MG63 (cell line): ENCODE data around the gene NDUFAF8. TPM values are rescaled to one million over a fixed set of nuclear protein-coding genes. Genes with fewer than 3 reads are reported as not detected.

ENCODE experiments used
- DNase-seq: peaks from one replicate; pipeline ENCODE4 v3.0.0-alpha.2; 2020
- H3K27me3 ChIP-seq: fragments of 250-450 bp; sonication (Bioruptor Pico); 2 replicates; pipeline ENCODE4 v1.5.1; 2020; ENCODE audit warnings: mild to moderate bottlenecking, moderate library complexity
- H3K36me3 ChIP-seq: fragments of 250-450 bp; sonication (Bioruptor Pico); 2 replicates; pipeline ENCODE4 v1.5.1; 2020; ENCODE audit warnings: mild to moderate bottlenecking, moderate library complexity
- H3K4me3 ChIP-seq: fragments of 250-450 bp; sonication (Bioruptor Pico); 2 replicates; pipeline ENCODE4 v1.5.1; 2020; ENCODE audit warnings: mild to moderate bottlenecking, moderate library complexity
- H3K9me3 ChIP-seq: fragments of 250-450 bp; sonication (Bioruptor Pico); 2 replicates; pipeline ENCODE4 v1.5.1; 2020; ENCODE audit warnings: mild to moderate bottlenecking, moderate library complexity
- total RNA-seq: library from RNA; depleted of rRNA; stranded (reverse); fragments of >200 nt; shearing (Covaris generic); gene quantifications from 2 replicates; pipeline ENCODE4 v1.2.3, GENCODE V29; 2014; ENCODE audit warnings: low replicate concordance; rRNA removed

NDUFAF8 gene
- total RNA-seq, 1 experiment from 2014 or later = 63.1 TPM

DNA sequence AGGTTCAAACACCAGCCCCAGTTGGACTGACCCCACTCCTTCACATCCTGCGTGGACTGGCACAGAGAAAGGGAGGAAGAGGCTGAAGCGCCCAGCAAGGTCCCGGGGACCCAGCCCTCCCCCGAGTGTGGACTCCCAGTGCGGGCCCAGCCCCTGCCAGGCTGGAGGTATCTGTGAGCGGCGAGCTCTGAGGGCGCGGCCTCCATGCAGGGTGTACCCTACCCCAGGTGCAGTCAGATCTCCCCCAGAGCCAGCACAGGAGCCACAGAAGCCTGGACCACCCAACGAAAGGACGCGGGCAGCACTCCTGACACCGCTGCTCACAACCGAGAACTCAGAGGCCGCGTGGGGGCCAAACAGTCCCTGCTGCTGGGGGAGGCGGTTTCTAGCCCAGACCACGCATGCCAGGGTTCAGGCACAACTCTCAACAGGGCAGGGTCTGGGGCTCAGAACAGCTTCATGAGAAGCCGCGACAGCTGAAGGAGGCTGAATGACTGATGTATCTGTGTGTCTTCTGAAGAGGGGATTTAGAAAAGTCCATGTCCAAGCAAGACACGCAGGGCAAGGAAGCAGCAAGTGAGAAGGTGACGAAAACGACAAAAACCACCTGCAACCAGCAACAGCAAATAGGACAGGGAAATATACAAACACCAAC, 47.5 kb downstream of the NDUFAF8 start:
- Histone ChIP-seq H3K9me3 (no peaks in the 10 kb centered on the region), H3K27me3 (no peaks in the 10 kb centered on the region), H3K36me3 (peaks cover 38% of the 10 kb centered on the region), H3K4me3 (no peak overlapping the region)
- no peak for DNase-seq

DNA sequence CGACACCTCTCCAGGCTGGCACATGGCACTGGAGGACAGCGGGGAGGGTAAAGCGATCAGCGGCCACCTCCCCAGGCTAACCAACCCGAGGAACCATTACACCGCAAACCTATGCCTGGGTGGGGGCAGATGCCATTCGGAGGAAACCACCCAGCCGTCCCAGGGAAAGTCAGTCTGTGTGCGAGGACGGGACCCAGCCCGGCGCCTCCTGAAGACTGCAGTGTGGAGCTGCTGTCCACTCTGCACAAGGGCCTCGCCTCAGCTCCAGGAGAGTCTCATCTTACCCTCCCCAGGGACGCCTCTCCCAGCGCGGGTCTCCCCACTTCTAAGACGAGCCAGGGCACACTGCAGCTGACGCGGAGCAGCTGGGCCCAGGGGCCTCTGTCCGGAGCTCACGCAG, 48.0 kb downstream of the NDUFAF8 start:
- Histone ChIP-seq H3K4me3 (no peak overlapping the region), H3K27me3 (no peaks in the 10 kb centered on the region), H3K9me3 (no peaks in the 10 kb centered on the region), H3K36me3 (peaks cover 36% of the 10 kb centered on the region)
- no peak for DNase-seq

DNA sequence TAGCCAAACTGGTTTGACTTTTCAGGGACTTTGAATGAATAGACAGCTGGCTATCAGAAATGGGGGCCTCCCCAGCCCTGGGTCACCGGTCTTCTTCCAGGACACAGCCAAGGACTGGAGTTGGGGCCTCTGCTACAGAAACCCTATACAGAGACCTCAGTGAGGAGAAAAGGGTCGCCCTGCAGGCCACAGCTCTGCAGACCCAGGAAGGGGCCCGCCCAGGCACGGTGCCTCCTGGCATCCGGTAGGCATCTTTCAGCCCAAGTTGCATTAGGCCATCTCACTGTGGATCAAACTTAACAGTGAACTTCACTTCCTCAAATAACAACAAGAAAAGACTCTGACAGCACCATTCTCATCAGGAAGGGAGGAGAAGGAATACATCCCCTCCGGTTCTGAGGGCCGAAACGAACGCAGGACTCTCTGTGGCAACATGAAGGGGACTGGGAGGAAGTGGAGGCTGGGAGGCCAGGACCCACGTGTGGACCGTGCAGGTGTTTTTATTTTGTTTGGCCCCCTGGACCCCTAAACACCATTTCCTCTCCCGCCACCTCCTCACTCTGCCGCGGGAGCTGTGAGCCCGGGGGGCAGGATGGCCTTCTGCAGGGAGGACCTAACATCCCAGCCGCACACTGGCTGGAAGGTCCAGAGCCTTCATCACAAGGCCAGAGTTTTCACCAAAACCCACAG, 48.8 kb downstream of the NDUFAF8 start:
- H3K4me3 ChIP-seq = no peak overlapping the region
- no peaks in the 10 kb centered on the region for H3K27me3 ChIP-seq
- peaks cover 39% of the 10 kb centered on the region for H3K36me3 ChIP-seq
- no peak for DNase-seq
- no peaks in the 10 kb centered on the region for H3K9me3 ChIP-seq

- Histone ChIP-seq H3K9me3 (no peaks in the 10 kb centered on the region), H3K27me3 (no peaks in the 10 kb centered on the region), H3K36me3 (peaks cover 36% of the 10 kb centered on the region), H3K4me3 (no peak overlapping the region)
- DNase-seq = no peak
Measured at GRCh38 chr17:81288715-81289114, 49.6 kb downstream of the NDUFAF8 start.

- Histone ChIP-seq H3K36me3 (peaks cover 29% of the 10 kb centered on the region), H3K9me3 (no peaks in the 10 kb centered on the region), H3K27me3 (no peaks in the 10 kb centered on the region), H3K4me3 (no peak overlapping the region)
- DNase-seq = no peak
Measured at GRCh38 chr17:81289627-81290026, 50.5 kb downstream of the NDUFAF8 start.

DNA sequence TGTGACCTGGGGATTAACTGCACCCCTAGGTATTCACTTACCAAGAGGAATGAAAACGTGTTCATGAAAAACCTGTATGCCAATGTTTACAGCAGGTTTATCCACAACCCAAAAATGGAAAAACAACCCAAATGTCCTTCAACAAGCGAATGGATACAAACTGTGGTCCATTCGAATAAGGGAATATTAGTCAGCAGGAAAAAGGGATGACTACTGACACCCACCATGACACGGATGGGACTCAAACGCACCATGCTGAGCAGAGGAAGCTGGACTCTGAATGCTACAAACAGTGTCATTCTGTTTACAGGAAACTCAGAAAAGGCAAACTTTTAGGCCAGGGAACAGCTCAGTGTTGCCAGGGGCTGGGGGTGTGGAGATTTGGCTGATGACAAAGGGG, 51.1 kb downstream of the NDUFAF8 start:
- Histone ChIP-seq H3K27me3 (no peaks in the 10 kb centered on the region), H3K9me3 (no peaks in the 10 kb centered on the region), H3K4me3 (no peak overlapping the region), H3K36me3 (peaks cover 29% of the 10 kb centered on the region)
- no peak for DNase-seq

Other genes with a start within 250 kb of the NDUFAF8 start
- gene CHMP6, start 247.5 kb upstream of the NDUFAF8 start, total RNA-seq = 65.4 and 74.3 TPM in 2 replicates
- 34.4 and 43.9 TPM in 2 replicates for gene BAIAP2, start 204.2 kb upstream of the NDUFAF8 start, total RNA-seq
- not detected in 2 replicates for gene PVALEF, start 73.8 kb upstream of the NDUFAF8 start, total RNA-seq
- 0.16 TPM in 1 of 2 replicates, not detected in the other for gene AATK, start 73.1 kb upstream of the NDUFAF8 start, total RNA-seq
- 13.3 and 22.9 TPM in 2 replicates for gene CEP131, start 16.4 kb upstream of the NDUFAF8 start, total RNA-seq
- 19.5 and 20.4 TPM in 2 replicates for gene TEPSIN, start 263 bp upstream of the NDUFAF8 start, total RNA-seq
- 76.4 and 121 TPM in 2 replicates for gene SLC38A10, start 56.0 kb downstream of the NDUFAF8 start, total RNA-seq
- 3.6 and 10.4 TPM in 2 replicates for gene BAHCC1, start 156.1 kb downstream of the NDUFAF8 start, total RNA-seq